Hematopoietic multipotent progenitor cell (in vitro differentiated cells): ENCODE data around the gene STAG2. TPM values are rescaled to one million over a fixed set of nuclear protein-coding genes. Genes with fewer than 3 reads are reported as not detected.
"Not testable (repeated sequence)": the region's sequence is repeated elsewhere in the genome, so short reads cannot be mapped to it uniquely, and the experiment has no call there.

Experiments used
- DNase-seq, 3 donors: peaks; one replicate each; pipeline ENCODE4 v3.0.0-alpha.2; 2011 to 2015; ENCODE audit warnings: low read depth in 2 of 3, low spot score in 2 of 3
- total RNA-seq: library from RNA; depleted of rRNA; stranded (reverse); fragments of >200 nt; gene quantifications from one replicate; pipeline ENCODE4 v1.2.3, GENCODE V29; 2012

STAG2 gene
- 39.6 TPM for total RNA-seq

- DNase-seq = peak; percentile 16 to 87 (median 78)
Measured at GRCh38 chrX:123961268-123962005, at the start of gene STAG2. STAG2 (plus strand) TSS chrX:123961706; CDS start chrX:124022628, 60,922 bp downstream.

GRCh38 chrX:123917069-123917468 is 44.4 kb upstream of the STAG2 start:
- DNase-seq = no peak

- DNase-seq = no peak
Measured at GRCh38 chrX:123918106-123918721, 43.3 kb upstream of the STAG2 start.

DNA sequence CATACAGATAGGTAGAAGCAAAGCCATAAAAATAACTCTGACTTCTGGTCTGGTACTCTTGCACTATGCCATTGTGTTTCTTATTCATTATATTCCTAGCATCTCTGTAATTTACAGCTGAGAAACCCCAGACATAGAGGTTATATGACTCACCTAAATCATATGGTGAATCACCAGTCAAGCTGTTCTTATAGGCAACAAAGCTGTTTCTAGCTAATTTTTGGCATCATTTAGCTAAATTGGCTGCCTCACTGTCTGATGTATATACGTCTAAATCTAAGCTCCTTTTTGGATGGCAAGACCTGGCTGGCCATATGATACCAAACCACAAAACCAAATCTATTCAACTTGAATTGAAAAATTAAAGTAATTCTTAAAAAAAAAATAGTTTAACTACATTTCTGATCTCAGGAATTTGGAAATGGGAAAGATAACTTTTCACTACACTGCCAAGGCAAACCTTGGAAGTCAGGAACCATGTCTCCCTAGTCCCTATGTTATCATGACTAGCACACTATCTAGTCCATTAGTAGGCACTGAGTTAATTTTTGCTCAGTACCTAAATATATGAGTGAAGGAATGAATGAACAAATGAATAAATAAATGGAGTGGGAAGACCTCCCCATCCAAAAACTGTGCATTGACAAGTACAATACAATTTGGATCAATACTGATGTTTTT is 41.3 kb upstream of the STAG2 start:
- no peak for DNase-seq

DNA sequence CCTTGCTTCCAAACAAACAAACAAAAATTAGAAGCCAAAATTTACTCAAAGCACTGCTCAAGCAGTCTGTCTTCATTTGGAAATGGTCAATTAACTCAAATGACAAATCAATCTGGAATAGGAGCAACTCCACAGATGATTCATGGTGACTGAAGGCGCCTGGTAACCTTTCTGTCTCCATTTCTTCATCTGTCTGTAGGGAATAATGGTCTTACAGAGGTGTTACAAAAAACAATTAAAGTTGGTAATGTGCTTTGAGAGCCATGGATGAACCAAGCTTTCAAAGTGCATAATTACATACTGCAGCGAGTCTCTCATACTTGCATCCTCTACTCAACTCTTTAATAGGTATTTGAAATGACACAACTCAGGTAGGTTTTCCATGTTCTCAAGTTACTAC is 38.3 kb upstream of the STAG2 start:
- no peak for DNase-seq

- DNase-seq = no peak
Measured at GRCh38 chrX:123924186-123924585, 37.3 kb upstream of the STAG2 start.

- DNase-seq = no peak
Measured at GRCh38 chrX:123927845-123928244, 33.7 kb upstream of the STAG2 start.

- not testable (repeated sequence) for DNase-seq
Measured at GRCh38 chrX:123932055-123932454, 29.5 kb upstream of the STAG2 start.

- no peak for DNase-seq
Measured at GRCh38 chrX:123943074-123943473, 18.4 kb upstream of the STAG2 start.

GRCh38 chrX:123943488-123943887 is 18.0 kb upstream of the STAG2 start:
- no peak for DNase-seq

- DNase-seq = no peak
Measured at GRCh38 chrX:123949846-123950245, 11.7 kb upstream of the STAG2 start.

- no peak for DNase-seq
Measured at GRCh38 chrX:123959281-123960063, 2.0 kb upstream of the STAG2 start.

GRCh38 chrX:123960956-123961267 is 594 bp upstream of the STAG2 start:
- DNase-seq = no peak

DNA sequence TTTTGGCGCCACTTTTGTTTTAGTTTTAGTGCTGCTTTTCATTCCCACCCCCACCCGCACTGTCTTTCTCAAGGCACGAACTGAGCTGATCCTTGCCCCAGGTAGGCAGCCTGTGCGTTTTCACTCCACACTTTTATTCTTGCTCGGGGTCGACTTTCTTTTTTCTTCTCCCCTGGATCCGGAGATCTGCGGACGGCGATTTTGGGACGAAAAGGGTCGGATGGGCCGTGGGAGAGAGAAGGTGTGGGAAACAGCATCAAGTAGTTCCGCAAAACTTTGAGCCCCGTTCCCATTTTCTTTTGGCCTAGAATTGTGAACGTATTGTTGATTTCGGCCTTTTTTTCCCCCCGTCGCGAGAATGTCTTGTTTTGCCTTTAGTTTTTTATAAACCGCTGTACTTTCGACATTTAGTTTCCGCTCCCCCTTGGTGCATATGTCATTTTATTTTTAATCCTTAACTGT is 531 bp downstream of the STAG2 start:
- peak in 1 of 3 donors; percentile 56 for DNase-seq

DNA sequence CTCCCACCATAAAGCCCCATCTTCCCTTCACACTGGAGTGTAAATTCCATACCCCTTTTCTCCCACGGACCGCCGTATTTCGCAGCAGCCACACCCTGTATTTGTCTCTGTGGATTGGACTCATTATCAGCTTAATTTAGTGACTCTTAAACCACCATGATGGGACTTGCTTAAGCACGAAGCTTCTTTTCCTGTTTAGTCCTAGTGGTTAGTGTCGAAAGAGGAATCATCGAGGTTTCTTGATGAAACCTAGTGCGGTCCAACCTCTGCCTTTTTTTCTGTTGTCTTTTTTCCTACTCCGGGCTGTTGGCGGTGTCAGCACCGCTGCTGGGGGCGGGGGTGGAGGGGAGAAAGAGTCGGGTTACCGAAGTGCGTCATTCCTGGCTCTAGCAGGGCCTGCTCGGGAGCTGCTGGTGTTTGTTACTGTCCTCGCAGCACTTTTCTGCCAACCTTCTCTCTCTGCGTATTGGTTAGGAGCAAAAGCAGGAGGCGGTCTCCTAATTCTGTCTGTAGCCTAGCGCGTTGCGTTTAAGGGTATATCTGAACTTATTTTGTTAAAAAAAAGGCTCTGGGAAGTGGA is 1.4 kb downstream of the STAG2 start:
- peak; percentile 52 to 91 (median 86) for DNase-seq

- no peak for DNase-seq
Measured at GRCh38 chrX:123964156-123964834, 2.8 kb downstream of the STAG2 start.

DNA sequence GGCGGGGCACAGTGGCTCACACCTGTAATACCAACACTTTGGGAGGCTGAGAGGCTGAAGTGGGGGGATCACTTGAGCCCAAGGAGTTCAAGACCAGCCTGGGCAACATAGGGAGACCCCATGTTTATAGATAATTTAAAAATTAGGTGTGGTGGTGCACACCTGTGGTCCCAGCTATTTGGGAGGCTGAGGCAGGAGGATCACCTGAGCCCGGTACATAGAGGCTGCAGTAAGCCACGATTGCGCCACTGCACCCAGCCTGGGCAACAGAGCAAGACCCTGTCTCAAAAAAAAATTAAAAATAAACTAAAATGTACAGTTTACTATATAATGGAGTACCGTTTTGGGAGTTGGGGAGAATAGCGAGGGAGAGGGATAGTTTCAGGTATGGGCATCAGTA is 4.2 kb downstream of the STAG2 start:
- no peak for DNase-seq

DNA sequence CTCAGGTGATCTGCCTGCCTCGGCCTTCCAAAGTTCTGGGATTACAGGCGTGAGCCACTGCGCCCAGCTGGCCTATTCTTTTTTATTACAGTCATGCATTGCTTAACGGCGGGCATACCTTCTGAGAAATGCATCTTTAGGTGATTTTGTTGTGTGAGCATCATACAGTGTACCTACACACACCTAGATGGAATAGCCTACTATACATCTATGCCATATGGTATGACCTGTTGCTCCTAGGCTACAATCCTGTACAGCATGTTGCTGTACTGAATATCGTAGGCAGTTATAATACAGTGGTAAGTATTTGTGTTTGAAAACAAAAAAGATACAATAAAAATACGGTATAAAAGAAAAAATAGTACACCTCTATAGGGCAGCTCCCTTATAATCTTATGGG is 6.0 kb downstream of the STAG2 start:
- no peak for DNase-seq

DNA sequence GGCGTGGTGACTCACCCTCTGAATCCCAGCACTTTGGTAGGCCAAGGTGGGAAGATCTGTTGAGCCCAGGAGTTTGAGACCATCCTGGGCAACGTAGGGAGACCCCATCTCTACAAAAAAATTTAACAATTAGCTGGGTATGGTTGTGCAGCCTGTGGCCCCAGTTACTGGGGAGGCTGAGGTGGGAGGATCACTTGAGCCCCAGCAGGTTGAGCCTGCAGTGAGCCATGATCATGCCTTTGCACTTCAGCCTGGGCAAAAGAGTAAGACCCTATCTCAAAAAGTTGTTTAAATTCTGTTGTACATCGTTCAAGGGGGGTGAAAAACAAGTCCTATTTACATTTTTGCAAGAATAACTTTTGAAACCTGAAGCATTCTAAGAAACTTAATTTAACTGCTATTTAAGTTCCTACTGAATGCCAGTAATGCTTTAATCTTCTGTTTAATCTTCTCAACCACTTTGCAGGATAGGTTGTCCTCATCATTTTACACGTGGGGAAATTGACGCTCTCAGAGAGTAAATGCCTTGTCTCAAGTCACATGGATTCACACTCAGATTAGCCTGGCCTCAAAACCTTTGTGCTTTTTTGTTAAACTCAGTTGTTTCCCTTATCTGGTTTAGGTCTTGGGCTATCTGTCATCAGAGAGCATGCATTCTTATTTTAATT is 7.0 kb downstream of the STAG2 start:
- no peak for DNase-seq

- no peak for DNase-seq
Measured at GRCh38 chrX:123971982-123972381, 10.5 kb downstream of the STAG2 start.
